ENCODE measurements around the gene HPSE.

DNA sequence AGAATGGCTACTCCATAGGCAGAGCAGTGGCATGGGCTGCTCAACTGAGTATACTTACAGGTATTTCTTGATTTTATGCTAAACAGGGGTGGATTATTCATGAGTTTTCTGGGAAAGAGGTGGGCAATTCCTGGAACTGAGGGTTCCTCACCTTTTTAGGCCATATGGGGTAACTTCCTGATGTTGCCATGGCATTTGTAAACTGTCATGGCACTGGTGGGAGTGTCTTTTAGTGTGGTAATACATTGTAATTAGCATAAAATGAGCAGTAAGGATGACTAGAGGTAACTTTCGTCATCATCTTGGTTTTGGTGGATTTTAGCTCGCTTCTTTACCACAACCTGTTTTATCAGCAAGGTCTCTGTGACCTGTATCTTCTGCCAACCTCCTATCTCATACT is 48.2 kb upstream of the HPSE start:
- TF ChIP-seq, protein P1, sequence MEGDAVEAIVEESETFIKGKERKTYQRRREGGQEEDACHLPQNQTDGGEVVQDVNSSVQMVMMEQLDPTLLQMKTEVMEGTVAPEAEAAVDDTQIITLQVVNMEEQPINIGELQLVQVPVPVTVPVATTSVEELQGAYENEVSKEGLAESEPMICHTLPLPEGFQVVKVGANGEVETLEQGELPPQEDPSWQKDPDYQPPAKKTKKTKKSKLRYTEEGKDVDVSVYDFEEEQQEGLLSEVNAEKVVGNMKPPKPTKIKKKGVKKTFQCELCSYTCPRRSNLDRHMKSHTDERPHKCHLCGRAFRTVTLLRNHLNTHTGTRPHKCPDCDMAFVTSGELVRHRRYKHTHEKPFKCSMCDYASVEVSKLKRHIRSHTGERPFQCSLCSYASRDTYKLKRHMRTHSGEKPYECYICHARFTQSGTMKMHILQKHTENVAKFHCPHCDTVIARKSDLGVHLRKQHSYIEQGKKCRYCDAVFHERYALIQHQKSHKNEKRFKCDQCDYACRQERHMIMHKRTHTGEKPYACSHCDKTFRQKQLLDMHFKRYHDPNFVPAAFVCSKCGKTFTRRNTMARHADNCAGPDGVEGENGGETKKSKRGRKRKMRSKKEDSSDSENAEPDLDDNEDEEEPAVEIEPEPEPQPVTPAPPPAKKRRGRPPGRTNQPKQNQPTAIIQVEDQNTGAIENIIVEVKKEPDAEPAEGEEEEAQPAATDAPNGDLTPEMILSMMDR (IDR thresholded peaks at IDR 0.05), result no peak
- TF ChIP-seq POLR2AphosphoS5 (IDR thresholded peaks at IDR 0.05; ENCODE audit: low read depth, low read length), result no peak

All from Panc1 (cell line).